ENCODE data around the gene PMEPA1.

PMEPA1 gene

GRCh38 chr20:57705127-57705899 is 4.5 kb downstream of the PMEPA1 start:
- TF ChIP-seq CTCF (IDR thresholded peaks at IDR 0.05; ENCODE audit: low read depth, low read length): no peak
- DNase-seq (ENCODE audit: extremely low read depth, low read depth): no peak

- no peak for TF ChIP-seq CTCF (IDR thresholded peaks at IDR 0.05; ENCODE audit: low read depth, low read length)
- DNase-seq (ENCODE audit: extremely low read depth, low read depth): no peak
Measured at GRCh38 chr20:57704245-57704644, 5.6 kb downstream of the PMEPA1 start.

DNA sequence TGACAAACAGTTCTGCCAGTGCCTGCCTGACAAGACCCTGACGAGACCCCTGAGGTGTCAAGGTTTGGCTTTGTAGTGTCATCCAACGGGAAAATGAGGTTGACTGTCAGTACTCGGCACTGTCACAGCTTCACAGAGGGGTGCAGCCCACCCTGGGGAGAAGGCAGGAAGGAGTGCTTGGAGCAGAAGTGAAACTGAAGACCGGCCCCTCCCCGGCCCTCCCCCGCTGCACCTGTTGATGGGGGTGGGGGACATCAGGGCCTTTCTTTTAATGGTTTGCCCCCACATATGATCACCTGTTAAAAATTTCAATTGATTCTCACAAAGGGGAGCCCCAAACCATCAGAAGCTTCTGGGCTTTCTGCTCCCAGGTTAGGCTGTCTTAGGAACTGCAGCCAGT is 6.8 kb downstream of the PMEPA1 start:
- DNase-seq (ENCODE audit: extremely low read depth, low read depth): no peak
- TF ChIP-seq CTCF (IDR thresholded peaks at IDR 0.05; ENCODE audit: low read depth, low read length): no peak

DNA sequence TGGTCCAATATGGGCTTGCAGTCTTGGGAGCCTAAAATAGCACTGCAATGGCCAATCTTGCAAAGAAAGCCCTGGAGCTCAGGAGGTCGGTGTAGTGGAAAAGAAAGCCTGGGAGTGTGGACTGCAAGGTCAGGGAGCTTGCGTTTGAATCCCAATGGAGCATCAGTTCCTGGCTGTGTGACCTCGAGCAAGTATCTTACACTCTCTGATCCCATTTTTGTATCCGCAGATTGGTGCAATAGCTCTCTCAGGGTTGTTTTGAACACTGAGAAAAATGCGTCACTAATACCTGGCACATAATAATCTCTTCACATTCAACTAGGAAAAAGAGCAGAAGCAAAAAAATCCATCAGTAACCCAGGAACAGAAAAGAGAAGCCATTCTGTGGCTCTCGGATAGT is 7.3 kb downstream of the PMEPA1 start:
- no peak for DNase-seq (ENCODE audit: extremely low read depth, low read depth)
- no peak for TF ChIP-seq CTCF (IDR thresholded peaks at IDR 0.05; ENCODE audit: low read depth, low read length)

GRCh38 chr20:57702091-57702490 is 7.7 kb downstream of the PMEPA1 start:
- no peak for DNase-seq (ENCODE audit: extremely low read depth, low read depth)
- no peak for TF ChIP-seq CTCF (IDR thresholded peaks at IDR 0.05; ENCODE audit: low read depth, low read length)

DNA sequence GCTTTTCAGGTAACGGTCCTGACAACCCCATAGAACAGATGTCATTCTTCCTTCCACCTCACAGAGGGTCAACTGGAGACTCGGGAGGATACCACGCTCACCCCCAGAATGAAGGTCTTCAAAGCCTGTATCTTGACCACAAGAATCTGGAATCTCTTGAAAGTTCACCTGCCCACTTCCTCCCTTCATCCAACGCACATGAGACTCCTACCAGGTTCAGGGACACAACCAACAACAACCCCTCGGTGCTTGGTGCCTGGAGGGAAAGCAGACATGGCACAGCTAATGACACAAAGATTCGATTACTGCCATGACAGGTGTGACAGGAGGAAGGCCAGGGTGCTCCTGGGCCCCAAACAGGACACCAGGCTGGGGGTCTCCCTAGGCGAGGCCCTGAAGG is 8.2 kb downstream of the PMEPA1 start:
- TF ChIP-seq CTCF (IDR thresholded peaks at IDR 0.05; ENCODE audit: low read depth, low read length): no peak
- DNase-seq (ENCODE audit: extremely low read depth, low read depth): no peak

GRCh38 chr20:57701090-57701489 is 8.7 kb downstream of the PMEPA1 start:
- no peak for DNase-seq (ENCODE audit: extremely low read depth, low read depth)
- TF ChIP-seq CTCF (IDR thresholded peaks at IDR 0.05; ENCODE audit: low read depth, low read length): no peak

Measured in AG09319 (cell line).